Stimulated activated CD8-positive, alpha-beta memory T cell treated with anti-CD3 and anti-CD28 coated beads, Interleukin-7, amount 100 ng/mL, for 48 hours (primary cell): Measurements from ENCODE around the gene PSG11.
"Not testable (repeated sequence)": the region's sequence is repeated elsewhere in the genome, so short reads cannot be mapped to it uniquely, and the experiment has no call there.

Experiments used
- DNase-seq, 2 donors: peaks; one replicate each; pipeline ENCODE4 v3.0.0-alpha.2; 2020; ENCODE audit warnings: low read depth in 1 of 2; ENCODE audit errors: extremely low read depth in 1 of 2

Gene PSG11

GRCh38 chr19:43026369-43026768 is at the start of gene PSG11:
Gene PSG11, minus strand, starts transcription at chr19:43026469. Its CDS starts 97 bp downstream, at chr19:43026372.
- DNase-seq = not testable (repeated sequence)

- DNase-seq = not testable (repeated sequence)
These were observed 36.1 kb upstream of the PSG11 start for GRCh38 chr19:43062418-43062817.

- DNase-seq = not testable (repeated sequence)
These were observed 35.1 kb upstream of the PSG11 start for GRCh38 chr19:43061326-43061725.

GRCh38 chr19:43060254-43060653 is 34.0 kb upstream of the PSG11 start:
- not testable (repeated sequence) for DNase-seq

GRCh38 chr19:43059482-43059881 is 33.2 kb upstream of the PSG11 start:
- DNase-seq = not testable (repeated sequence)

- DNase-seq = not testable (repeated sequence)
These were observed 32.2 kb upstream of the PSG11 start for GRCh38 chr19:43058440-43058839.

- not testable (repeated sequence) for DNase-seq
These were observed 21.7 kb upstream of the PSG11 start for GRCh38 chr19:43047966-43048365.

GRCh38 chr19:43046578-43046977 is 20.3 kb upstream of the PSG11 start:
- not testable (repeated sequence) for DNase-seq

GRCh38 chr19:43043492-43044180 is 17.4 kb upstream of the PSG11 start:
- not testable (repeated sequence) for DNase-seq

GRCh38 chr19:43031645-43032044 is 5.4 kb upstream of the PSG11 start:
- not testable (repeated sequence) for DNase-seq

- DNase-seq = no peak
These were observed 2.6 kb upstream of the PSG11 start for GRCh38 chr19:43028866-43029265.

- not testable (repeated sequence) for DNase-seq
These were observed 1.7 kb upstream of the PSG11 start for GRCh38 chr19:43027985-43028384.

- DNase-seq = not testable (repeated sequence)
These were observed 792 bp upstream of the PSG11 start for GRCh38 chr19:43027061-43027460.

- not testable (repeated sequence) for DNase-seq
These were observed 4.2 kb downstream of the PSG11 start for GRCh38 chr19:43022098-43022497.

- DNase-seq = not testable (repeated sequence)
These were observed 4.6 kb downstream of the PSG11 start for GRCh38 chr19:43021629-43022028.

- not testable (repeated sequence) for DNase-seq
These were observed 6.7 kb downstream of the PSG11 start for GRCh38 chr19:43019588-43019987.

GRCh38 chr19:43005841-43006240 is 20.4 kb downstream of the PSG11 start:
- DNase-seq = not testable (repeated sequence)

- DNase-seq = not testable (repeated sequence)
These were observed 21.4 kb downstream of the PSG11 start for GRCh38 chr19:43004846-43005245.

GRCh38 chr19:43003634-43004033 is 22.6 kb downstream of the PSG11 start:
- DNase-seq = not testable (repeated sequence)

GRCh38 chr19:43002948-43003347 is 23.3 kb downstream of the PSG11 start:
- not testable (repeated sequence) for DNase-seq

GRCh38 chr19:42996161-42996560 is 30.1 kb downstream of the PSG11 start:
- not testable (repeated sequence) for DNase-seq

- not testable (repeated sequence) for DNase-seq
These were observed 34.2 kb downstream of the PSG11 start for GRCh38 chr19:42992029-42992604.
